WERI-Rb-1 (cell line): ENCODE measurements around the gene DGAT2L6.

Experiments
- DNase-seq: peaks from one replicate; pipeline ENCODE4 v3.0.0-alpha.2; 2020
- H3K27ac ChIP-seq: fragments of 250-450 bp; sonication (Bioruptor Pico); 2 replicates; pipeline ENCODE4 v1.5.1; 2020; ENCODE audit warnings: mild to moderate bottlenecking, moderate library complexity
- H3K27me3 ChIP-seq: fragments of 250-450 bp; sonication (Bioruptor Pico); 2 replicates; pipeline ENCODE4 v1.5.1; 2021; ENCODE audit warnings: mild to moderate bottlenecking, low read depth, moderate library complexity; ENCODE audit not compliant: insufficient read depth, severe bottlenecking
- H3K36me3 ChIP-seq: fragments of 250-450 bp; sonication (Bioruptor Pico); 2 replicates; pipeline ENCODE4 v1.5.1; 2020; ENCODE audit warnings: mild to moderate bottlenecking, moderate library complexity
- H3K4me3 ChIP-seq: 2 replicates; pipeline ENCODE4 v1.5.1; 2011; ENCODE audit warnings: low read depth, mild to moderate bottlenecking, control low read depth, low read length
- H3K9me3 ChIP-seq: fragments of 250-450 bp; sonication (Bioruptor Pico); 2 replicates; pipeline ENCODE4 v1.5.1; 2021; ENCODE audit warnings: mild to moderate bottlenecking, moderate library complexity; ENCODE audit not compliant: severe bottlenecking
- TF ChIP-seq, protein P1 (sequence below): IDR thresholded peaks from 2 replicates; pipeline ENCODE4 v1.5.1; 2011; ENCODE audit warnings: low read depth, mild to moderate bottlenecking, control low read depth, inconsistent platforms, low read length

The DGAT2L6 gene

DNA sequence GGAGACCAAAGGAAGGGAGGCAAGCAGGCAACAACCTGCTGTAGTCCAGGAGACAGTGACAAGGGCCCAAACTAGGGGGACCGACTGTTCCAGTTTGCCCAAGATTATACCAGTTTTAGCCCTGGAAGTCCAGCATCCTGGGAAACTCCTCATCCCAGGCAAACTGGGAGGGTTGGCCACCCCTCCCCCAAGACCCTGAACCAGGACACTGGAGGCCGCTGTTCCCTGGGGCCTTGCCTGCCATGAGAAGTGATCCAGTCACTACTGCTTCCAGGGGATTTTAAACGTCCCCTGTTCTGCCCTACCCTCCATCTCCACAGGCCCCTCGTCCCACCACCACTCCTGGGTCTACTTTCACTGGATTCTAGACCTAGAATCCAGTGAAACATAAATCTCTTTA is 4.3 kb upstream of the DGAT2L6 start:
- Histone ChIP-seq H3K27me3 (peaks cover 5% of the 10 kb centered on the region), H3K4me3 (no peak overlapping the region), H3K27ac (no peak overlapping the region), H3K36me3 (no peaks in the 10 kb centered on the region), H3K9me3 (no peaks in the 10 kb centered on the region)
- TF ChIP-seq, protein P1, sequence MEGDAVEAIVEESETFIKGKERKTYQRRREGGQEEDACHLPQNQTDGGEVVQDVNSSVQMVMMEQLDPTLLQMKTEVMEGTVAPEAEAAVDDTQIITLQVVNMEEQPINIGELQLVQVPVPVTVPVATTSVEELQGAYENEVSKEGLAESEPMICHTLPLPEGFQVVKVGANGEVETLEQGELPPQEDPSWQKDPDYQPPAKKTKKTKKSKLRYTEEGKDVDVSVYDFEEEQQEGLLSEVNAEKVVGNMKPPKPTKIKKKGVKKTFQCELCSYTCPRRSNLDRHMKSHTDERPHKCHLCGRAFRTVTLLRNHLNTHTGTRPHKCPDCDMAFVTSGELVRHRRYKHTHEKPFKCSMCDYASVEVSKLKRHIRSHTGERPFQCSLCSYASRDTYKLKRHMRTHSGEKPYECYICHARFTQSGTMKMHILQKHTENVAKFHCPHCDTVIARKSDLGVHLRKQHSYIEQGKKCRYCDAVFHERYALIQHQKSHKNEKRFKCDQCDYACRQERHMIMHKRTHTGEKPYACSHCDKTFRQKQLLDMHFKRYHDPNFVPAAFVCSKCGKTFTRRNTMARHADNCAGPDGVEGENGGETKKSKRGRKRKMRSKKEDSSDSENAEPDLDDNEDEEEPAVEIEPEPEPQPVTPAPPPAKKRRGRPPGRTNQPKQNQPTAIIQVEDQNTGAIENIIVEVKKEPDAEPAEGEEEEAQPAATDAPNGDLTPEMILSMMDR: no peak
- no peak for DNase-seq

DNA sequence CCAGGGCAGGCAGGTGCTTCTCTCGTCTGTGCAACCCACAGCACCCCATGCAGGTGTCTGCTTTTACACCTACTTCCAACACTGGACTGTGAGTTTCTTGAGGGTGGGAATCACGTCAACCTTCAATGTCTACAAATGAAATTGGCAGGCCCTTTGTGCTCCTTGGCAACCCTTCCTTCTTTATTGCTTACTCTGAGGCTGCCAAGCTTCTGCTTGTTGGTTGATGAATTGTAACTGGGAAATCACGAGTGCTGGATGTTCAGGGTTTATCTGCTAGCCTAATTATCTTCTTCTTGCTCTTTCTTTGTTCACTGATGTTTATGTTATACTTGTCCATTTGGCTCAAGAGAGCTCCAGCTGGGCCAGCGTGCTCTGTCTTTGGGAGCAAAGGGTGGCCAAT is 2.5 kb upstream of the DGAT2L6 start:
- DNase-seq: no peak
- peaks cover 6% of the 10 kb centered on the region for H3K27me3 ChIP-seq
- H3K4me3 ChIP-seq: no peak overlapping the region
- no peaks in the 10 kb centered on the region for H3K36me3 ChIP-seq
- H3K9me3 ChIP-seq: no peaks in the 10 kb centered on the region
- no peak overlapping the region for H3K27ac ChIP-seq
- TF ChIP-seq, protein P1: no peak

DNA sequence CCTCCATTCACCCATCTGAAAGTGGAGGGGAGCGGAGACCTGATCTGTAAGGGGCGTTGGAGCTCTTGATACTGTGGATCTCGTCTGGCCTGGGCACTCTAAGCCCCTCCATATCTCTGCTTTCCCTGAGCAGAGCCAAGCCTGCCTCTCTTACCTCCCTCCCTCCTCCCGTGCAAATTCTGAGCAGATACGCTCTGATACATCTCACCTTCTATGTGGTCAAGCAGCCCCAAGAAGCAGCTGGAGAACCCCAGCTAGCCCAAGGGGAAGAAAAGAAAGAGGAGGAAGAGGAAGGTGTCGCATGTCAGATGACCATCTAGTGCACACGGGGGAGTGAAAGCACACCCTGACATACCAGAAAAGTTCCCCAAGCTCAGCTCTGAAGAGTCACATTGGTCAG is 1.9 kb upstream of the DGAT2L6 start:
- Histone ChIP-seq H3K27me3 (peaks cover 7% of the 10 kb centered on the region), H3K9me3 (no peaks in the 10 kb centered on the region), H3K4me3 (no peak overlapping the region), H3K36me3 (no peaks in the 10 kb centered on the region), H3K27ac (no peak overlapping the region)
- no peak for DNase-seq
- TF ChIP-seq, protein P1: no peak

DNA sequence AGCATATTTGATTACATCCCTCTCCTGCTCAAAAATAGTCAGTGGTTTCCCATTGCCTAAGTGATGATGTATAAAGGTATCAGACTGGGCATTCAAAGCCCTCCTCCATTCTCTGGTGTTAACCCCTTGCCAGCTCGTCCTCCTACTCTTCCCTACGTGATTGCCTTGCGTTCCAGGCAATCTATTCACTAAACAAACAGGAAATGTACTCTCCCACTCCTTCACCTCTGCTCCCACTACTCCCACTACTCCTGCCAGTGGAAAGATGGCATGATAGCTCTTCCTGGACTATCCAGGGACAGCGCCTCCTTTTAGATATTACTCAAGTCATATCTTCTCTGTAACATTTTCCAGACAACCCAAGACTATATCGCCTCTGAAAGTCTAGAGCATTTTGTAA is 5.8 kb downstream of the DGAT2L6 start:
- peaks cover 12% of the 10 kb centered on the region for H3K27me3 ChIP-seq
- no peak overlapping the region for H3K27ac ChIP-seq
- TF ChIP-seq, protein P1: no peak
- no peak overlapping the region for H3K4me3 ChIP-seq
- H3K36me3 ChIP-seq: no peaks in the 10 kb centered on the region
- DNase-seq: no peak
- H3K9me3 ChIP-seq: no peaks in the 10 kb centered on the region

DNA sequence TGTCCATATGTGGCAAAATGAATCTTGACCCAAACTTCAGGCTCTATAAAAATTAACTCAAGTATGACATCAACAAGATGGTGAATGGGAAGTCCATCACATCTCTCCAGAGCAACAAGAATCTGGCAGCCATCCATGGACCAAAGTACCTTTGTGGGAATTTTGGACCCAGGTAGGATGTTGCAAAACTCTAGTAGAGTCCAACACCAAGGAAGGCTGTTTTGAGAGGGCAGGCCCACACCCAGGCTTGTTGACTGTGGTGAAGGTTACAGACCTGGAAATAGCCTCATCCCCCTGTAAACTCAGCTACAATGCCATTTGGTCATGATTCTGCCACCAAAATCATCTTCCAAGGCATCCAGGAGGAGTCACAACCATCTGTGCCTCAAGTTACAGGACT is 12.9 kb downstream of the DGAT2L6 start:
- no peaks in the 10 kb centered on the region for H3K36me3 ChIP-seq
- TF ChIP-seq, protein P1: no peak
- no peaks in the 10 kb centered on the region for H3K9me3 ChIP-seq
- H3K27me3 ChIP-seq: no peaks in the 10 kb centered on the region
- no peak overlapping the region for H3K4me3 ChIP-seq
- no peak overlapping the region for H3K27ac ChIP-seq
- DNase-seq: no peak

DNA sequence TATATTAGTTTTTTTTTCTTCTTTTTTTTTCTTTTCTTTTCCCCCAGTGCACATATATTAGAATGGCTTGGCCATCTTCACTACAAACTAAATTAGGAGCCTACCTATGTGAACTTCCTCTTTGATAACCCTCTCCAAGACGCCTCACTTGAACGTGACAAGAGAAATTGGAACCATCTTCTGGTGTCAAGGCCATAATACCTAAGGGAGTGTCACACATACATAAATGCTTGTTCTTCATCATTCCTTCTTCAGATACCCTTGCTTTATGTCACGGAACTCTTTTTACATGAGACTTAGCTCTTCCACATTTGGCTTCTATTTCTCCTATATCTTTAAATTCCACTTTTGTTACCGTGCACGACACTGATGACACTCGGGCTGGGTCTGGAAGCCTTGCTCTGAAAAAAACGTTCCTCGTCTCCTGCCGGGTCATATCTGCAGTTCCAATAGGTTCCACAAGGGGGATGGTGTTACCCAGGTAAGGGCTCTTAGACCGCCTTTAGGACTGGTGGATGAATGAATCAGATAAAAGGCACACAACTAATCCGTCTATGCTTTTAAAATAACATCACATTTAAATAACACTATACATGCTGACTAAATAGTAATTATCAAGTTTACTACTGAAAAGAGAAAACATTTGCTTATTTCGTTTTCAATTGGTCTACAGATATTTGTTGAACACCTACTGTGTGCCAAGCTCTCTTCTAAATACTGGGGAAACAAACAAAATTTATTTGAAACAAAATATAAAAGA is 19.9 kb downstream of the DGAT2L6 start:
- Histone ChIP-seq H3K27ac (no peak overlapping the region), H3K4me3 (no peak overlapping the region), H3K9me3 (no peaks in the 10 kb centered on the region), H3K36me3 (no peaks in the 10 kb centered on the region), H3K27me3 (peaks cover 6% of the 10 kb centered on the region)
- DNase-seq: peak; percentile 80
- TF ChIP-seq, protein P1: peak; percentile 60
